ENCODE results near the gene LDLRAD4.

DNA sequence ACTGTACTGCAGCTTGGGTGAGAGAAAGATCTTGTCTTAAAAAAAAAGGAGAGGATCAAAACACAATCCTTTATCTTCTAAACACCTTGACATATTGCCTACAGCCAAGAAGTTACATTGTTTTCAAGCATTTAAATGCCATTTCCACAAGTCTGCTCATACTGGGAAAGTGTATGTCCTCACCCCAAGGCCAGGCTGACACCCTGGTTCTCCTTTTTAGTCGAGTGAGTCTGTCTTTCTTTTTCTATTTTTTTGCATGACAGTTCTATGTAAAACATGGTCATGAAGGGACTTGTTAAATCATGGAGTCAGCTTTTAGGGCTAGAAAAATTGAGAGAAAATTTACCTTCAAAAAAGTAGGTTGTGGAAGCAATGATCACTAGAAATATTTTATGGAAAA, 274.5 kb downstream of the LDLRAD4 start:
- no peak for TF ChIP-seq EZH2 (IDR thresholded peaks at IDR 0.05; ENCODE audit: borderline replicate concordance, low read depth, low read length, poor library complexity, severe bottlenecking)
- TF ChIP-seq, protein P1, sequence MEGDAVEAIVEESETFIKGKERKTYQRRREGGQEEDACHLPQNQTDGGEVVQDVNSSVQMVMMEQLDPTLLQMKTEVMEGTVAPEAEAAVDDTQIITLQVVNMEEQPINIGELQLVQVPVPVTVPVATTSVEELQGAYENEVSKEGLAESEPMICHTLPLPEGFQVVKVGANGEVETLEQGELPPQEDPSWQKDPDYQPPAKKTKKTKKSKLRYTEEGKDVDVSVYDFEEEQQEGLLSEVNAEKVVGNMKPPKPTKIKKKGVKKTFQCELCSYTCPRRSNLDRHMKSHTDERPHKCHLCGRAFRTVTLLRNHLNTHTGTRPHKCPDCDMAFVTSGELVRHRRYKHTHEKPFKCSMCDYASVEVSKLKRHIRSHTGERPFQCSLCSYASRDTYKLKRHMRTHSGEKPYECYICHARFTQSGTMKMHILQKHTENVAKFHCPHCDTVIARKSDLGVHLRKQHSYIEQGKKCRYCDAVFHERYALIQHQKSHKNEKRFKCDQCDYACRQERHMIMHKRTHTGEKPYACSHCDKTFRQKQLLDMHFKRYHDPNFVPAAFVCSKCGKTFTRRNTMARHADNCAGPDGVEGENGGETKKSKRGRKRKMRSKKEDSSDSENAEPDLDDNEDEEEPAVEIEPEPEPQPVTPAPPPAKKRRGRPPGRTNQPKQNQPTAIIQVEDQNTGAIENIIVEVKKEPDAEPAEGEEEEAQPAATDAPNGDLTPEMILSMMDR (conservative IDR thresholded peaks at IDR 0.05; ENCODE audit: low read depth, low read length) = no peak

Measured in A673 (cell line).